ENCODE data around the gene KLK14.

Gene KLK14

DNA sequence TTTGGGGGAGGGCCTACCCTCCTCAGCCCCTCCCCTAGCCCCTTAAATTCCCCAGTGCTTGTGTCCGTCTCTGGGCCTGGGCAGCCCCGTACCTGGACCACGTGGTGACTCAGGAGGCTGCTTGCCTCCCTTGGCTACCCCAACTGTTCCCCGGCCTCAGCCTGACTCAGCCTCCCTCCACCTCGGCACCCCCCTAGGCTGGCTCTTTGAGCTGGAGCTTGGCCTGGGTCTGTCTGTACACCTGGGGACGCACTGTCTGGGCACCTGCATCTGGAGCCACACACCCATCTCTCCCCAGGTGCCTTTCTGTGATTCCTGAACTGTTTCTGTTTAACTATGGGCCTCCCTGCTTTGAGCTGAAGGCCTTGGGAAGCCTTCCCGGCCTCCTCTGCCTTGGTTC lies 1.8 kb upstream of the KLK14 start:
- DNase-seq = no peak

DNA sequence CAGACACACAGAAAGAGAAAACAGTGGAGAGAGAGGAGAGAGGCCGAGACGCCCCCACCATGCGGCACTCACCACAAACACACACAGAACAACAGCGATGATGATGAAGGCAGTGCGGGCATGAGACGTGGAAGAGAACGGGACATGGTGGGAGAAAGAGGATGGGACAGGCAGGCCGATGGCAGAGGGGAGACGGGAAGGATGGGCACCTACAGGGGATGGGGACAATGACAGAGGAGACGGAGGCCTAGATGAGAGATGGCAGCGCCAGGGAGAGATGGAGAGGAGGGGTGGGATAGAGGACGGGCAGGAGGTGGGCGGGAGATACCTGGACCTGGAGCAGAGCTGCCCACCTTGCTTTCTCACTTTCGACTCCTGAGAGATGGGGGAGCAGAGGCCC lies 1.1 kb upstream of the KLK14 start:
- DNase-seq = no peak

DNA sequence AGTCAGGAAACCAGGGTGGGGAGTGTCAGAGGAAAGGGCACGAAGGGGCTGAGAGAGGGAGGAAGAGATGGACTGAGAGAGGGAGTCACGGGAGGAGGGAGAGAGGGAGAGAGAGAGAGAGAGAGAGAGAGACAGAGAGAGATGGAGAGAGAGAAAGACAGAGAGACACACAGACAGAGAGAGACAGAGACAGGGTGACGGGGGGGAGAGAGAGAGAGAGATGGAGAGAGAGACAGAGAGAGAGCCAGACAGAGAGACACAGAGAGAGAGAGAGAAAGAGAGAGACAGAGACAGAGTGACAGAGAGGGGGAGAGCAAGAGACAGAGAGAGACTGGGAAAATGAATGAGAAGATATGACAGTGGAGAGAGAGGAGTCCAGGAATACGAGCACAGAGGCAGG lies 494 bp upstream of the KLK14 start:
- DNase-seq = no peak

DNA sequence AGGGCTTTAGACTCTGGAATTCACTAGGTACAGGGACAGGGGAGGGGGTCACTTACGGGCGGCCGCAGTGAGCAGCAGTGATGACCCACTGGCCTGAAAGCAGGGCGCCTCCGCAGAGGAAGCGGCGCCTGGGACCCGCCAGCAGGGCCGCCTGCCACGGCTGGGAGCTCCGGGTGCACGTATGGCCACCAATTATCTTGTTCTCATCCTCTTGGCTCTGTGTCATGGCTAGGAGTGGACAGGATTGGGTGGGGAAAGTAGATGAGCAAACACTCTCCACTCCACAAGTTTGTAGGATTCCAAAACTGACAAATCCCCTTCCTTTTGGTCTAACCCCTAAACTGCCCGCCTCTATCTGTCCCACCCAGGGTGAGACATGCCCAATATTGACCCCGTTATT lies 1.2 kb downstream of the KLK14 start:
- no peak for DNase-seq

DNA sequence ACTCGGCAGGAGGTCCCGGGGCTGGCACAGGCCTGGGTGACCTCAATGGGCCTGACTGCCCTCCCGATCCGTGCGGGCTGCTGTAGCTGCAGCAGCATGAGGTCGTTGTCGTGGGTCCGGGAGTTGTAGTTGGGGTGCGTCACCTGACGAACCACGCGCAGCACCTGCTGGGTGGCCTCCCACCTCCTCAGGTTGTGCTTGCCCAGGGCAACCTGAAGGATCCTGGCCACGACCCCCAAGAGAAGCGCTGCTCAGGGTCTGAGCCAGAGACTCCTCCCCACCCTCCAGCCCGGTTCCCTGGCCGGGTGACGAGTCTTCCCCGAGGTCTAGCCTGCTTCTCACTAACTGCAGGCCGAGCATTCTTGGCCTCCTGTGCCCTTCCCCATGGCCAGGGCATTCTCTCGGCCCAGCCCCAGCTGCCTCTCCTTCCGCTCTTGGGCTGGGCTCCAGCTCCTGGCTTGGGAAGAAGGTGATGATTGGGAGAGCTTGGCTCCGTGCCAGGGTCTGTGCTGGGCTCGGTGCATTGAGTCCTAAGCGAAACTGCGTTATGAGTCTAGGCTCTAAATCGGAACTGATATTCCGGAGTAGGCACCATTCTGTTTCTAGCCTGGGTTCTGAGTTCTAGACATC lies 3.1 kb downstream of the KLK14 start:
- no peak for DNase-seq

DNA sequence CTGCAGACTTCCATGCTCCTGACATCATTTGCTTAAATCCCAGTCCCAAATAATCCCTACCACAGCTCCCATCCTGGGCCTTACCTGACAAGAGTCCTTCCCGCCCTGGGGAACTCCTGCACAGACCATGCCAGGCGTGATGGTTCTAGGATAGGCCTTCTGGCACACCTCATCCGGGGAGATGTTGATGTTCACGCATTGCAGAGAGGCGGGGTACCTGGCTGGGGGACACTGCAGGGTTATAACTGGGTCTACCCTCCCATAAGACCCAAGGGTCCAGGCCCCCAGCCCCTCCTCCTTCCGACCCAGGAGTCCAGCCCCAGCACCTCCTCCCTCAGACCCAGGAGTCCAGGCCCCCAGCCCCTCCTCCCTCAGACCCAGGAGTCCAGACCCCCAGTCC lies 4.0 kb downstream of the KLK14 start:
- no peak for DNase-seq

DNA sequence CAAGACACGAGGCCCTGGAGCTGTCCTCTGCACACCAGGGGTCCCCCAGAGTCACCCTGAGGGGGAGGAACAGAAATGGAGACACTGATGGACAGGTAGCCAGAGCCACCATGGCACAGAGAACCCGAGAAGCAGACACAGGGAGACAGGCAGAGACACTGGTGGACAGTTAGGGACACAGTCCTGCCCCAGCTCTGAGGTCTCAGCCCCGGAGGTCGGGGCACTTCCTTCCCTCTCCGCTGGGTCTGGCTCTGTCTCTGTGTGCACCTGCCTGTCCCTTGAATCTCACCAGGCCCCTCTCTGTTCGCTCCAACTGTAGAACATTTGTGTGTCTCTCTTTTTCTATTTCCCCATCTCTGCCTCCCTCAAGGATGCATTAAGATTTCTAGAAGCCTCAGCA lies 4.6 kb downstream of the KLK14 start:
- DNase-seq = no peak

DNA sequence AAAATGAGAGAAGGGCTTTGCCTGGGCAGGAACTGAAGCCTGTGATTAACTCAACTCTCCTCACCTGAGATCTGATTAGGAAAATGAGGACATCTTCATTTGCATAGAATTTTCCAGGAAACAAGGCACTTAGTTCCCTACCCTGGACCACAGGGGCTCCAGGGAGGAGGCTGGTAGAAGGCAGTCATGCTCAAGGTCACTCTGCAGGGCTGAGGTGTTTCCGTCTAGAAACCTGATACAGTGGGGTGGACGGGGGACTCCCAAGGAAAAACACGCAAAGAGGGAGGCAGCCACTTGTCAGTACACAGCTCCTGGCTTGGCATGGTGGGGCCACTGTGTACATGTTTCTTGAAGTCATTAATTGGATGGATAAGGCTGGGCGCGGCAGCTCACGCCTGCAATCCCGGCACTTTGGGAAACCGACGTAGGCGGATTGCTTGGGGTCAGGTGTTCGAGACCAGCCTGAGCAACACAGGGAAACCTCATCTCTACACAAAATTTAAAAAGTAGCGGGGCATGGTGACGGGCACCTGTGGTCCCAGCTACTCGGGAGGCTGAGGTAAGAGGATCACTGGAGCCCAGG lies 6.0 kb downstream of the KLK14 start:
- DNase-seq = no peak

DNA sequence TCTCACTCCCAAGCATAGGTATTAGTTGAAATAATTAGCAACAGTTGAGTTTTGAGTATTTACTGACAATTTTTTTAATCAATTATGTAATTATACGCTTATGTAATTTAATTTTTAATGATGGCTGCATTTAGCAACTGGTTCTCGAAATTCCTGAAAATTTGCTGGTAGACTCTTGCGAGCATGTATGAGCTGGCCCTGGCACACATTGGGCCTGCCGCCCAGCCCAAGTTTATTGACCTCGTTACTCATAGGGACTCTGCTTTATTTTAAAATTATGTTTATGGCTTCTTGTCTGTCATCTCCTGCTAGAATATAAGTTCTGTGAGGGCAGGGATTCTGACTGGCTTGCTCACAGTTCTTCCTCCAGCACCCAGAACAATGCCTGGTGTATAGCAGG lies 6.7 kb downstream of the KLK14 start:
- no peak for DNase-seq

DNA sequence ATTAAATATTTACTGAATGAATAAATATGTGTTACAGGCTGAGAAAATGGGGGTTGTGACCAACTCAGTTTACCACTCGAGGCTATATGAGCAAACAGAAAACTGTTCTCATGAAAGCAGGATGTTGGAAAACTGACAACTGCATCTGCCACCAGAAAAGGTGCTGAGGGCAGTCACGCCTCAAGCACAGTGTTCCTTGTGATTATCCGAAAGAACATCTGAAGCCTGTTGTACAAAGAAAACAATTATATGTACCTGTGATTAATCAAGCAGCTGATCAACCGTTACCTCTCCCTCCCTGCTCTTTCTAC lies 11.6 kb downstream of the KLK14 start:
- DNase-seq = no peak

DNA sequence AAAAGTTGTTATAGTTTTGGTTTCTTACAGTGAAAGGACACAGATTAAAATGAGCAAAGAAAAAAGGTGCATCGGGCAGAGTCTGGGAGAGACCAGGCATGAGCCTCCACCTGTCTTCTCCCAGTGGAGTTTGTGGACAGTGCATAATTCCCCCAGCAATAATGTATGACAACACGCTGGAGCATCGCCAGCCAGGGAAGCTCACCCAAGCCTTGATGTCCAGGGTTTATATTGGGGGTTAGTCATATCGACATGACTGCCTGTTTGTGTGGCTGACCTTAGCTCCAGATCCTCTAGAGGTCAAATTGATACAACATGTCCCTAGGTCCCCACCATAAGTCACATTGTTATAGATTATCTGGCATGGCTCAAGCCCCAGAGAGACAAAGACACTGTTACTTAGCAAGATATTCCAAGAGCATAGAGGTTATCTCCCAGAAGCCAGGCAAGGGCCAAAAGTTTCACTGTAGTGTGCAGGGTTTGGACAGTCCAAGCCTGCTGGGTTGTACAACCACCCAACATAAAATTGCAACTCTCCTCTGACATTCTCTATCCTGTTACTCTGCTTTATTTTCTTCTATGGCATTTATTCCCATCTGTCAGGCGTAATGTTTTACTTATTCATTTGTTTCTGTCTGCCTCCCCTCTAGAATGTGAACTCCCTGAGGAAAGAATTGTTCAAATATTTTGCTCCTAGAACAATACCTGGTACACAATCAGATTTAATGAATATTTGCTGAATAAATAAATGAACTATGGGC lies 12.2 kb downstream of the KLK14 start:
- no peak for DNase-seq

DNA sequence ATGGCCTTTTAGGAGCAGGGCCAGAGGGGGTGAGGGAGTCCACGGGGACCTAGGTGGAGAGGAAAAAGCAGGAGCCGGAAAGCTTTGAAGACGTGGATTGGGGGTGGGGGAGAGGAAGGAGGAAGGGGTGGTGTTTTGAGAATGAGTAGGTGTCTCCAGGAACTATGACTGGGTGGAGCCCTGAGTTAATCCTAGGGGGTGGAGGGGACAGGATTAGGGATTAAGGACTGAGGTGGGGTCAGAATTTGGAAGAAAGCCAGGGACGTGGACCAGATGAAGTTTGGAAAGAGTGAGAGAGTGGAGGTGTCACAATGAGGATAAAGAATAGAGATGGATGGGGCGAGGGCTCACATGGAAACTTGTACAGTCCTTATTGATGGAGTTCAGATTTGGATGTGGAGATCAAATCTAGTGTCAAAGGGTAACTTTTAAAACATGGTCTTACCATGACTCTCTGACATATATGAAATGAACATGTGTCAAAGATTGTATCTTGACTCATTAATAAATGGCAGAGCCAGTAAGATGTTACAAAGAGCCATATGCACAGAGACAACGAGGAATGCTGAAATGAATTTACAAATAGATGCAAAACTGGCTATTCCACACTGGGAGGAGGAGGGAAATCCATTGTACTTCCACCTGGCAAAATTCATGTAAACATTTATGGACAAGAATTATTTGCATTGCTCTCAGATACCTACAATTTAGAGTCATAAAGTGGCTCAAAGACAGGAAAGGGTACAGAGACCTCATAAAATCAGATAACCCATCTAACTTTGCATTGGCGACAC lies 16.1 kb downstream of the KLK14 start:
- DNase-seq = no peak

DNA sequence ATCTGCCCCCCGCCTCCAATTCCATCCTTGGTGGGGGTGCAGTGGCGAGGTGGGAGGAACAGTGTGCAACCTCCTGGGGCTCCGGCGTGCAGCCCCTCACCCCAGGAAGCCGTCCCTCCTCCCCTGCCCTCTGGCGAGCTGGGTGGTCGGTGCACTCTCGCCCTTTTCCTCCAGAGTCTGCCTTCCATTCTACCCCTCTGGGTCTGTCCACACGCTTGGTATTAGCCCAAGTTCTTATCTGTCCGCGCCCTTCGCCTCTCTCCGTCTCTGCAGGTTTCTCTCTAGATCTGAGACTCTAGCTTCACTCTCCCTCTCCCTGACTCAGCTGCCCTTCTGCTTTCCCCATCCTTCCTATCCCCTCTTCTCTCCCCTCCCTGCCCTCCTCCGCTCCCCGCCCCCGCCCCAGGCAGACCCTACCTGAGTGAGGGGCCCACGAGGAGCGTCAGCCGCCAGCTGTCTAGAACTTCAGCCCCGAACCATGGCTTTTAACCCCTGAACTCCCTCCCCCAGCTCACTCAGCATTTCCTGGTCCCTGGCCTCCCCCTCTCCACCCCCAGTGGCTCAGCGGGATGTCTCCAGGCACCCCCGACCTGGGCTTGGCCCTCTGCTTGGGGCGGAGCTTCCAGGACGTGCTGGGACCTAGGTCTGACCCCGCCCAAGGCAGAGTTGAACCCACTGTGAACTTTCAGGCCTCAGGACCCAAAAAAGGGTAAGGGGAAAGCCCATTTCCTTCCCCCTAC lies 17.3 kb downstream of the KLK14 start:
- no peak for DNase-seq

DNA sequence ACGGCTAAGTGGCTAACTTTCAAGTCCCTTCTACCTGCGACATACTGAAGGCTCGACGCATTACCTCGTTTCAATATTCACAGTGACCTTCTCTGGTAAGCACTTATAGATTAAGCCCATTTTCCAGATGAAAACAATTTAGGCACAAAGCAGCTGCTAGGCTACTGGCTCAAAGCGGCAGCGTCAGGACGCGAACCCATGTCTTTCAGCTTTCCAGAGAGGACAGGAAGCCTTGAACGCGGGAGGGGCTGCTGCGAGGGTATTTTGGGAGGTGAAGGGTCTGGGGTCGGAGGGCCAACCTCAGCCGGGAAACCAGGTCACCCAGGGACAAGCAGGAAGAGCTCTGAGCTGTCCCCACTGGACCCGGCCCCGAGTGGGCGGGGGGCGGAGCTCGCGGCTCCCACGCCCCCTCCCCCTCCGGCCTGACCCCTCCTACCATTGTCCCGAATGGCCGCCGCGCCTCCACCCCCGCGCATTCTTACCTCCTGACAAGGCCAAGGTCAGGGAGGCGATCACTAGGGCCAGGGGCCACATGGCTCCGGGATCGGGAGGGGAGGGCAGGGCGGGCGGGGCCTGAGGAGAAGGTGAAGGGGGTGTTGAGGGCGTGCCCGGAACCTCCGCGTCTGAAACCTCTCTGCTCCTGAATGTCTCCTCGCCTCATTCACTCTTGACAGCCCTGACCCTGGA lies 18.0 kb downstream of the KLK14 start, which contains the start of gene KLK13:
Gene KLK13, minus strand, starts transcription at position 559 of the 687 bp plus-strand sequence. Its CDS starts 25 bp downstream, at position 534.
- no peak for DNase-seq

DNA sequence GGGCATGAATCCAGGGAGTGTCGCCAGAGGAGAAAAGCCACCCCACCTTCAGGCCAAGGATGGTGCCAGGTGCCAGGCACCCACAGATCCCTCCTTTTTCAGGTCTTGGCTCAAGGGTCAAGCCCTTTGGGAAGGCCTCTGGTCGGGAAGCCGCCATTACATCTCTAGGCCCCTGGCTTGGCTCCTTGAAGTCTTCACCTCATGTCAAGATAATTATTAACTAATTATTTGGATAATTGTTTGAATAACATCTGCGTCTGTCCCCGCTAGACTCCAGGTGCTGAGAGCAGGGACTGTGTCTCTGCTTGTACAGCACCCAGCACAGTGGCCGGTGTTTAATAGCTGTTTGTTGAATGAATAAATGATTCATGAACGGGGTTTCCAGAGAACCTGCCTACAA lies 19.0 kb downstream of the KLK14 start:
- no peak for DNase-seq

DNA sequence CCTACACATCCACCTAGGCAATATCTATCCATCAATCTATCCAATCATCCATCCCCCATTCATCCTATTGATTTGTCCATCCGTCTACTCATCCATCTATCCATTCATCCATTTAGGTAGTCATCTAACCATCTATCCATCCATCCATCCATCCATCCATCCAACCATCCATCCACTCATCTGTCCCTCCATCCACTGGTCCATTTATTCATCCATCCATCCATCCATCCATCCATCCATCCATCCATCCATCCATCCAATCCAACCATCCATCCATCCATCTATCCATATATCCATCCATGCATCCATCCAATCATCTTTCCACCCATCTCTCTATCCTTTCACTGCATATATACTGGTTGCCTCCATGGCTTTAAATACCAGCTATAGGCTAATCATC lies 21.7 kb downstream of the KLK14 start:
- DNase-seq = no peak

DNA sequence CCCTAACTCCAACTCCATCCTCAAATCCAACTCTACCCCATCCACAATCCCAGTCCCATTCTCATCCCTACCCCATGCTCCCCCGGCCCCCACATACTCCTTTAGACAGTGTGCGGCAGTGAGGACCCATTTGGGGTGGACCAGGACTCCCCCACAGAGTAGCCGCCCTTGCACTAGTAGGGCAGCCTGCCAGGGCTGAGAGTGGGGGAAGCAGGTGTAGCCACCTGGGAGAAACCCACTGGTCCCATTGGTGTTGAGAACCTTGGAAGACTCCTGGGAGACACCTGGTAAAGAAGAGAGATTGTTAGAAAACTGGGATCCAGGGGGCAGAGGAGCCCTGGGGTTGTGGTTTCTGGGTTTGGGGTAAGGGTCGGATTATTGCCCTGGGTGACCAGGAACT lies 22.4 kb downstream of the KLK14 start:
- DNase-seq = no peak

DNA sequence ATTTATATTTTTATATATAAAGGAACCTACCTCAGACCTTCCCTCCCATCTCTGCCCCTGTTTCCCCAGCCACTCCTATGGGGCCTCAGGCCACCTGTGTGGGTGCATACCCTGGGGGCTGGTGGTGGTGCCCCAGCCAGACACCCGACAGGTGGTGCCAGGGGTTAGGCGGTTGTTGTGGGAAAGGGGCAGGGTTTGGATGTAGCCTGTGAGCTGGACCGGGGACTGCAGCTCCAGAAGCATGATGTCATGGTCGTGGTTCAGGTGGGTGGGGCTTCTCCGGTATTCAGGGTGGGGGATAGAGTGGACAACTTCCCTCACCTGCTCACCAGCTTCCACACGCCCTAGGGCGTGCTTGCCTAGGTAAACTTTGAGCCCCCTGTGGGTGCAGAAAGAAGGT lies 23.0 kb downstream of the KLK14 start:
- DNase-seq = no peak

DNA sequence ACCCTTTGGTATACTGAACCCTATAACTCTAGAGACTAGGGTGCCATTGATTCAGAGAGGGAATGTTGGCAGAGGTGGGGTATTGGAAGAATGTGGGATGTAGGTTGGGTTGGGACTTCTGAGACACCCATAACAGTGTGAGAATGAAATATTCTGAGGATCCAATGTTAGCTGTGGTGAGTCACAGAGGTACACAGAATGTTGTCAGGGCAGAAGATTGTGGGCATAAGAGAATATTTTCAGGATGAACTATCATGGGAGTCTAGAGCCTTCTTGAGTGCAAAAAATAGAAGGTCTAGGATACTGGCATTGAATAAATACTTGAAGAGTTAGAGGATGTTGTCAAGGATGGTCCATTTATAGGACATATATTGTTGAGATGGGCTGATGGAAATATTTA lies 26.8 kb downstream of the KLK14 start:
- no peak for DNase-seq

DNA sequence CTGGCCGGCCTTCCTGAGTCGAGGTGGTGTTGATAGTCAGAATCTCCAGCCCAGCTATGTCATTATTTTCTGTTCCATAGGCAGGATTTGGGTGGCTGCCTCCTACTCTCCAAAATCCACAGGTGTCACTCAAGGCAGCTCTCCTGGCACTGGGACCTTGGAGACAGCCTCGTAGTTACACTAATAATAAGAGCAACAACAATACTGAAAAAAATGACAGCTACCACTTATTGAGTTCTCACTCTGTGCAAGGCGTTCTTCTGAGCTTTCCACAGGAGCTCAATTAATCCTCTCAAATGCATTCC lies 35.7 kb downstream of the KLK14 start:
- DNase-seq = no peak

DNA sequence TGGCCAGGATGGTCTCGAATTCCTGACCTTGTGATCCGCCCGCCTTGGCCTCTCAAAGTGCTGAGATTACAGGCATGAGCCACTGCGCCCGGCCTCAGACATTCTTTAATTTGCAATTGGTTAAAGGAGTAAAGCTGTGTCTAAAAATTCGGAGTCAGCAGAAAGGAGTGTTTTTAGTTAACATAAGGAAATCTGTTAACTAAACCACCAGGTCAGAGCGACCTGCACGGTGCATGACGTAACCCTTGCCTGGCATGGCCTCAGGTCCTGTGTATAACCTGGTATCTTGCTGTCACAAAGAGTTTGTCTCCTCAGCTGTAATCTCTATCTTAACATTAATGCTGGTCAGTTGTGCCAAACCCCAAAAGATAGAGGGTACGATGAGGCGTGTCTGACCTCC lies 38.4 kb downstream of the KLK14 start:
- no peak for DNase-seq

DNA sequence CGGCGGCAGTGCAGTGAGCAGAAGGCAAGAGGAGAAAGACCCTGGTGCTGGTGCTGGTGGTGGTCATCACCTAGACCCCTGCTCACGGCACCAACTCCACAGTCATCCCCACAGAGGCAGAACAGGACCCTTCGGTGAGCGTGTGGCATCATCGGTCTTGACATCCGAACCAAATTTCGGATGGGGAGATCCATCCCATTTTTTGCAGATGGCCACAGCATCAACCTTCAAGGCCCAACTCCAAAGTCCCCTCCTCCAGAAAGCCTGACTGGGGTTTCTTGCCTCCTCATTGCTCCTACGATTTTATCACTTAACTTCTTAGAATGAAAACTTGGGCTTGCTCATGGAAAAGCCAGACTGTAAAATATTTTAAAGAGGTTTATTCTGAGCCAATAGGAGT lies 39.2 kb downstream of the KLK14 start:
- DNase-seq = no peak

DNA sequence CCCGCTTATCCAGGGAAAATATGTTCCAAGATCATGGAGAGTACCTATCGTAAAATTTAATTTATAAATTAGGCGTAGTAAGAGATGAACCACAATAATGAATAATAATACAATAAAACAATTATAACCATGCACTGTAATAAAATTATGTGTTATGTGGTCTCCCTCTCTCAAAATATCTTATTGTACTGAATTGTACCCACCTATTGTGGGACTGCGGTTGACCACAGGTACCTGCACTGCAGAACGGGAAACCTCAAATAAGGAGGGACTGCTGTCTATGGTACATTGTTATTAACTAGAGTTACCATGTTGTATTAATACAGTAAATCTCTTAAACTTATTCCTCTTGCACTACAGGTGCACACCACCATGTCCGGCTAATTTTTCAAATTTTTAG lies 42.5 kb downstream of the KLK14 start:
- no peak for DNase-seq
